Measurements from ENCODE around the gene KRTAP4-11.
"Not testable (repeated sequence)": the region's sequence is repeated elsewhere in the genome, so short reads cannot be mapped to it uniquely, and the experiment has no call there.

The KRTAP4-11 gene

DNA sequence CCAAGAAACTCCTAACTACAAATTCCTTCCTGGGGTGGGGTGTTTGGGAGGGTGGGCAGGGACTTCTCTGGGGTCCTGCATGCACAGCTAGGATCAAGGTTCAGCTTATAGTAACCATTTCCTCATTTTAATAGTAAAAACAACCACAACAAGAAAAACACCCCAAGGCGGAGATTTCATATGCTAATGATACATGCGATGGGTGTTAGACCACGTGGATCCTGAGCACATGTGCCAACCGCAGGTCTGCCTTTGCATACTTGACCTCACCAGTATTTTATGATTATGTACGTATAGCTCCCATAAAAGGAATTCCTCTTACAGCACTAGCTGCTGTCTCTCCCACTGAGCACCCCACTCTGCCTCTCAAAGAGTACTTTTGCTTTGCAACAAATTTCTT is 1.9 kb downstream of the KRTAP4-11 start:
- Histone ChIP-seq H3K4me3 (ENCODE audit: low read depth, low read length) (no peak overlapping the region), H3K36me3 (no peaks in the 10 kb centered on the region), H3K27me3 (peaks cover 4% of the 10 kb centered on the region; the same call in 1 of the 2 replicates), H3K4me1 (no peaks in the 10 kb centered on the region), H3K9me3 (no peaks in the 10 kb centered on the region)
- DNase-seq = no peak
- TF ChIP-seq CTCF (IDR thresholded peaks at IDR 0.05; ENCODE audit: low read depth, low read length) = no peak

DNA sequence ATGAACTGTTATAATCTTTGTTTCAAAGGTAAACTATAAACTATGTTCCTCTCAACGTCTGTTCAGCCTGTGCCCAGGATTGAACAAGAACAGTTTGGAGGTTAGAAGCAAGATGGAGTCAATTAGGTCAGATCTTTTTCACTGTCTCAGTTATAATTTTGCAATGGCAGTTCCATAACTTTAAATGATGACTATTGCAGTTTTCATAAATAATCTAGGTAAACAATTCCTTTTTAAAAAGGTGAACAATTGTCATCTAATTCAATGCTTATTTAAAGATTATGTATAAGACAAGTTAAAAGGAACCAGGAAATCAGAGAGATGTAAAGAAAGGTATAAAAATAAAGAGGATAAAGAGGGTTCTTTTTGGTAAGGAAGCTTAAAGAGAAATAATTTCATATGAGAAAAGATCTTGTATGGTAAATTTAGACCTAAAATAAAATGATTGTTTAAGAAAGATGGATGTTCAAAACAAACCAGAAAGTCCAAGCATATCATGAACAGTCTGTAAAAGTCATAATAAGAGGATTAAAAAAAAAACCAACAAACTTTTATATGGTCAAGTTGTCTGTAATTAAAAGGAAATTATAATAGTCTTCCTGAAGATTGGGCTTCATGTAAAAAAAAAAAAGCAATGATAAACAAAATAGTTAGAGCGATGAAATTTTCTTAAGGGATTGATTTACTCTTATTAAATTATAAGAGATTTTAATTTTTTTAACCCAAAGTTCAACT is 6.9 kb downstream of the KRTAP4-11 start:
- TF ChIP-seq CTCF (IDR thresholded peaks at IDR 0.05; ENCODE audit: low read depth, low read length) = no peak
- no peaks in the 10 kb centered on the region for H3K4me1 ChIP-seq
- H3K36me3 ChIP-seq = no peaks in the 10 kb centered on the region
- H3K9me3 ChIP-seq = no peaks in the 10 kb centered on the region
- H3K27me3 ChIP-seq = peaks cover 3% of the 10 kb centered on the region; the same call in 1 of the 2 replicates
- no peak for DNase-seq
- no peak overlapping the region for H3K4me3 ChIP-seq (ENCODE audit: low read depth, low read length)

DNA sequence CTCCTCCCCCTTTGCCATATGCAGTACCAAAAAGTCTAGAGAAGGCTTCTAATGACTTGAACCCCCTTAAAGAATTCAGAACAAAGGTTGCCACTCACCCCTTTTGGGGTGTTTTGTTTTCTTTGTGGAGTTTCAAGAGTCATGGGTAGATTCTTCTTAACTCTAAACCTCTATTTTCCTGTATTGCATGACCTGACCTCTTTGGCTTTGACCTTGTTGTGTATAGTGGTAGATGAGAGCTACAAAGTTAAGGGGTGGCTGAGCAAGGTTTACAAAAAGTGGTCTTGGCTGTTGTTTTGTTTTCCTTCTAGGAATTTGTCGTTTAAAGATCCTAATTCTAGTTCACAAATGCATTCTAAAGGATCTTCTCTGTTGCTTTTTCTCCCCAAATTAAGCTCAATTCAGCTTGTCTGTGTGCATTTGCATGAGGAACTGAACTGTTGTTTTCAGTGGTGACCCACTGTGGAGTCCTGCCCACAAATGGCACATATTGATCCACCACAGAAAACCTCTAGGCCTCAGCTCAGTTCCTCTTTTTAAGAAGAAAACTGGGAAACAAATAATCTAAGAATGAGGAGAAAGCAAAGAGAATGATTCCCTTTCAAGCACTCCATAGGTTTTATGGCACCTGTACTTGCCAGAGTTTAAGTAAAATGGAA is 9.3 kb downstream of the KRTAP4-11 start:
- not testable (repeated sequence) for H3K36me3 ChIP-seq; DNase-seq; H3K9me3 ChIP-seq; H3K27me3 ChIP-seq; H3K4me1 ChIP-seq; H3K4me3 ChIP-seq (ENCODE audit: low read depth, low read length)

- Histone ChIP-seq H3K4me3 (ENCODE audit: low read depth, low read length) (no peak overlapping the region), H3K27me3 (peaks cover 3% of the 10 kb centered on the region; the same call in 1 of the 2 replicates), H3K4me1 (no peaks in the 10 kb centered on the region), H3K36me3 (no peaks in the 10 kb centered on the region), H3K9me3 (no peaks in the 10 kb centered on the region)
- DNase-seq = no peak
- no peak for TF ChIP-seq CTCF (IDR thresholded peaks at IDR 0.05; ENCODE audit: low read depth, low read length)
These were observed 10.2 kb downstream of the KRTAP4-11 start for GRCh38 chr17:41107941-41108450.

GRCh38 chr17:41105347-41105746 is 12.8 kb downstream of the KRTAP4-11 start, which contains the start of gene KRTAP4-9:
KRTAP4-9 (plus strand) TSS chr17:41105389; CDS start chr17:41105389, 0 bp downstream.
- H3K9me3 ChIP-seq; H3K4me3 ChIP-seq (ENCODE audit: low read depth, low read length); DNase-seq; H3K4me1 ChIP-seq; H3K27me3 ChIP-seq; H3K36me3 ChIP-seq: not testable (repeated sequence)

- not testable (repeated sequence) for H3K4me3 ChIP-seq (ENCODE audit: low read depth, low read length); H3K4me1 ChIP-seq; DNase-seq; H3K27me3 ChIP-seq; H3K9me3 ChIP-seq; H3K36me3 ChIP-seq
These were observed 13.7 kb downstream of the KRTAP4-11 start for GRCh38 chr17:41104386-41105038.

DNA sequence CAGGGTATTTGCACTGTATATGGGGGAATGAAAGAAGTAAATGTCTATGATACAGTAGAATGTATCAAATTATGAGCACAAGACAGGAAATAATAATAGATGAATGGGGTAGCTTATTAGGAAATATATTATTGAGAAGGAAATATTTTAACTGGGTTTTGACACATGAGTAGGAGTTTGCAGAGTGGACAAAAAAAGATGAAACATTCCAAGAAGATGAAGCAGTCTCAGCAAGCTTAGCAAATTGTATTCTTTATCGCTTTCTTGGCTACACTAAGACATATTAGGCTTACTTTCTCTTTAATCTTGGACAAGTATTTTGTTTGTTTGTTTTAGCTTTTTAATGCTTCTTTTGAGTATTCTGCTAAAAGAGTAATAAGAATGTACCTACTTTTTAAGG is 14.3 kb downstream of the KRTAP4-11 start:
- Histone ChIP-seq H3K27me3 (peaks cover 3% of the 10 kb centered on the region; the same call in 1 of the 2 replicates), H3K4me1 (no peaks in the 10 kb centered on the region), H3K9me3 (no peaks in the 10 kb centered on the region), H3K4me3 (ENCODE audit: low read depth, low read length) (no peak overlapping the region), H3K36me3 (no peaks in the 10 kb centered on the region)
- DNase-seq = no peak
- TF ChIP-seq CTCF (IDR thresholded peaks at IDR 0.05; ENCODE audit: low read depth, low read length) = no peak

All from BE2C (cell line).